HG03045 (cell line): Measurements from ENCODE around the gene BNIP5.
"Not testable (repeated sequence)": the region's sequence is repeated elsewhere in the genome, so short reads cannot be mapped to it uniquely, and the experiment has no call there.

ENCODE experiments used
- ATAC-seq: cut with Tn5 transposase; IDR thresholded peaks from one replicate; pipeline ENCODE4 v1.9.1; 2021; ENCODE audit warnings: mild to moderate bottlenecking, moderate library complexity; ENCODE audit not compliant: unreplicated experiment

The BNIP5 gene

DNA sequence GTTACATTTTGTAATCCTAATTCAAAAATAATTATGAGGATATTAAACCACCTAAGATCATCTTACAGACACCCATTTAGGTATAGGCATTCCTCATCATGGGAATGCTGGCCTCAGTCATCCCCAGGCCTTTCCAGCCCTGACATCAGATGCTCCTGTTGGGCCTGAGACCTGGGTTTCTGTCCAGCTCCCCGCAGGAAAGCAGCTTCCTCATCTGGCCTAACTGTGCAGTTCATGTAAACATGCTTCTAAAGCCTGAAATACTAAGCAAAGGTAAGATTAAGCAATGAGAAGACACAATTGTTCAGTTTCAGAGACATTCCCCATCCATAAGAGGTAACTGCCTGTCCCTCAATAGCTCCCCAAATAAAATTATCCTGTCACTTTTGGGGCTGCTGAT is 31.7 kb upstream of the BNIP5 start:
- ATAC-seq = no peak

DNA sequence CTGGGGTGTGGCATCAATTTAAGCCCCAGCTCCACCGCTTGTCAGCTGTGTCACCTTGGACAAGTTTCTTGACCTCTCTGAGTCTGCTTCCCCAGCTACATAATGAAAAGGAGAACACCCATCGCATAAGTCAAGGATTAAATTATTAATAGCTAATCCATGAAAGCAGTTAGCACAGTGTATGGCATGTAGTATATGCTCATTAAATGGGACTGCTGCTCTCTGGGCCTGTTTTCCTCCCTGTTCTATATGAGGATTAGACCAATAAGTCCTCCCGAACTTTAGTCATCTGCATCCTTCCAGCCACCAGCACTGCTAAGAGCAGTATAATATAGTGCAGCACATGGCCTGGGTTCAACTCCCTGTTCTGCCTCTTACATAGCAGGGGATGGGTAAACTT is 31.1 kb upstream of the BNIP5 start:
- no peak for ATAC-seq

DNA sequence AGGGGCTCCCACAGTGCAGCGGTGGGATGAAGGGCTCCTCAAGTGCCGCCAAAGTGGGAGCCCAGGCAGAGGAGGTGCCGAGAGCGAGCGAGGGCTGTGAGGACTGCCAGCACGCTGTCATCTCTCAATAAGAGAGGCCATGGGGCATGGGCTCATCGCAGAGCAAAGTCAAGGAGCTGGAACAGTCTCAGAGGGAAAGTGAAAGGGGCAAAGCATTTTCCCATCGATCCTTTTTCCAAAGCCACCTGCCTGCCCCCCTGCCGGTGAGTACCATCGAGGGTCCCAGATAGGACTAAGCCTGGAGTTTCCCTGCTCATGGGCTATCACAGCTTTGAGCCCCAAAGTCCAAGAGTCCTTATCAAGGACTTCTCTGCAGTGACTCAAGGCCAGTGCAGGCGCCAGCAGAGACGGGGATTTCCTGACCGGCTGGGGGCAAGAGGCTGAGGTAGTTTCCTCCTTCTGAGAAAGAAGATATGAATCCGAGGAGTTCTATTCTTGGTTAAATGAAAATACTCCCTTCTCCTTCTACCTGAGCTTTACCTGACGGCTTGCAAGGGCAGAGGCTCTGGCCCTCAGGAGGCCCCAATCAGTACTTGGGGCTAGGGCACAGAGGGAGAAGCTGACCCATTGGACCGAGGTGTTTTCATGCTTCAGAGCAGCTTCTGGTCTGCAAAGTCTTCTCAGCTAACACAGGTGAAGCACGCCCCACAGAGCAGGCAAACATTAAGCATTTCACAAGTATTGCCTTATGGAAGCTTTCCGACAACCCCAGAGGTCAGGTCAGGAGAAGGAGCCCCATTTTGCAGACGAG is 28.2 kb upstream of the BNIP5 start:
- no peak for ATAC-seq

DNA sequence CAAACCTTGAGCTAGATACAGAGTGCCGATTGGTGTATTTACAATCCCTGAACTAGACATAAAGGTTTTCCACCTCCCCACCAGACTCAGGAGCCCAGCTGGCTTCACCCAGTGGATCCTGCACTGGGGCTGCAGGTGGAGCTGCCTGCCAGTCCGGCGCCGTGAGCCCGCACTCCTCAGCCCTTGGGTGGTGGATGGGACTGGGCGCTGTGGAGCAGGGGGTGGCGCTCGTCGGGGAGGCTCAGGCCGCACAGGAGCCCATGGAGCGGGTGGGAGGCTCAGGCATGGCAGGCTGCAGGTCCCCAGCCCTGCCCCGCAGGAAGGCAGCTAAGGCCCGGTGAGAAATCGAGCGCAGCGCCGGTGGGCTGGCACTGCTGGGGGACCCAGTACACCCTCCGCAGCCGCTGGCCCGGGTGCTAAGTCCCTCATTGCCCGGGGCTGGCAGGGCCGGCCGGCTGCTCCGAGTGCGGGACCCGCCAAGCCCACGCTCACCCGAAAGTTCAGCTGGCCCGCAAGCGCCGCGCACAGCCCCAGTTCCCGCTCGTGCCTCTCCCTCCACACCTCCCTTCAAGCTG is 27.5 kb upstream of the BNIP5 start:
- not testable (repeated sequence) for ATAC-seq

DNA sequence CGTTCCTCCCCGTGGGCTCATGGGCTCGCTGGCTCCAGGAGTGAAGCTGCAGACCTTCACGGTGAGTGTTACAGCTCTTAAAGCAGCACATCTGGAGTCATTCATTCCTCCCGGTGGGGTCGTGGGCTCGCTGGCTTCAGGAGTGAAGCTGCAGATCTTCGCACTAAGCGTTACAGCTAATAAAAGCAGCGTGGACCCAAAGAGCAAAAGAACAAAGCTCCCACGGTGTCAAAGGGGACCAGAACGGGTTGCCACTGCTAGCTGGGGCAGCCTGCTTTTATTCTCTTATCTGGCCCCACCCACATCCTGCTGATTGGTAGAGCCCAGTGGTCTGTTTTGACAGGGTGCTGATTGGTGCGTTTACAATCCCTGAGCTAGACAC is 26.7 kb upstream of the BNIP5 start:
- not testable (repeated sequence) for ATAC-seq

DNA sequence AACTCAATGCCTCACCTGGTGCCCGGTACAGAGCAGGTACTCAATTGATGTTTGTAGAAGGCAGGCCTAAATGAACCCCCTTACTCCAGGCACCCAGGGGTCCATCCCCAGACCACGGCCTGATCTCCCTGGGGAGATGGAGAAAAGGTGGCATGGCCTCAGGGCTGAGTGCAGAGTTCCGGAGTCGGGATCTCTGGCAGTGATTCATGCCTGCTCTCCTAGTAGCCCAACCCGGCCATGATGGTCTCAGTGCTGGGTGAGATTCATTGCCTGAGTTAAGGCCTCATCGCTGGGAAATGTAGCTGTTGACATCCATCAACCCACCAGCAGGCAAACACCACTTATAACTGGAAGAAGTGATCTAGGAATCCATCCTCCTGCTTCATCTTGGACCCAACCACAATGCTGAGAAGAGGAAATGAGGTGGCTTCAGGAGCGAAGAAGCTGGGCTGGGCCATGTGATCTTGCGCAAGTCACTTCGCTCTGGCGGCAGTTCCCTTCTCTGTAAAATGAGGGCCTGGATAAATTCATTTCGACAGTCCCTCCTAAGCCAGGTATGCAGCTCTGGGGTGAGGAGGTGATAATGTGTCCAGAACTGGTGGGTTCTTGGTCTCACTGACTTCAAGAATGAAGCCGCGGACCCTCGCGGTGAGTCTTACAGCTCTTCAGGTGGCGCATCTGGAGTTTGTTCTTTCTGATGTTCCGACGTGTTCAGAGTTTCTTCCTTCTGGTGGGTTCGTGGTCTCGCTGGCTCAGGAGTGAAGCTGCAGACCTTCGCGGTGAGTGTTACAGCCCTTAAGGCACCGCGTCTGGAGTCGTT is 26.1 kb upstream of the BNIP5 start:
- ATAC-seq = no peak

DNA sequence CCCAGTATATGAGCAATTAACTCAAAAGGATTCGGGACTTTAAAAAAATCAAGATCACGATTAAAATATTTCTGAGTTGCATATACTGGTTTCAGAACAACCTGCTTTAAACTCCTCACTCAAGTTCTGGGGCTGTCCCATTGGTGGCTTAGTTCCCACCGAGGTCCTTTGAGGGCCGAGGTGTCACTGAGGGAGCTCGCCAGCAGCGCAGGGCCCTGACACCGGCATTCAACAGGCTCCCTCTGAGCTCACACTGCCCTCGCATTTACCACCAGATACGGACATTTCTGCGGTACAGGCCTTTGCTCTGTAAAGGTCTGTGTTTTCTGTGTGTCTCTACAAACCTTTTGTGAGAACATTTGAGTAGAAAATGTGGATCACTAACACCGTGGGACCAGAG is 24.4 kb upstream of the BNIP5 start:
- ATAC-seq = no peak

DNA sequence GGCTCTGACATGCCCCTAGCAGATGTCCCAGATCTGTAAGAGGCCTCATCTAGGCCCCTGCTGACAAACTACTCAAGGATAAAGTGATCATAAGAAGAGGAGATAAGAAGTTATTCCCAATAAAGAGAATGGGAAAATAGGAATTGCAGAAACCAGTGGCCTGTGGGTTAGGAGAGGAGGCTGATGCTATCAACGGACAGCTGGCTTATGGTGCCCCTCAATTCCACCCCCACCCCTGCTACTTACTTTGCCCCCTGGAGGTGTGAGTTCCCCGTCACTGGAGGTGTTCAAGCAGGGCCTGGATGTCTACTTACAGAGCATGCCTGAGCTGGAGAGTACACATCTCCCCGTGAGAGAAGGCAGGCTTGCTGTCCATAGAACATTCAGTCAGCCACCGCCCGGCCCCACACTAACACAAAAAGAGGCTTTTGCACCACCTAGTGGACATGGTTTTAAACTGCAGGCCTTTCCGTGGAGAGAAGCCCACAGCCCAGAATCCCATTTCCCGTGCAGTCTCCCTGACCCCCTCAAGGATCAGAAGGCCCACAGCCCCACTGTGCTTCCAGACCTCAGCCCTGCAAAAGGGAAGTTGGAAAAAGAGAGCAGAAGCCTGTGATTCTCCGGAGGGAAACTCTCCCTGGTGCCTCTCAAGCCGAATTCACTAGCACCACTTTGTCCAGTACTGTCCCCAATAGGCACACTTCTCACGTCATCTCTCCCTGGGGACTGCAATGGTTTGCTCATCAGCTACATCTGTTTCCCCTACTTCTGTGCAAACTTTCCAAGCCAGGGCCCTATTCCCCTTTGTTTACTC is 23.8 kb upstream of the BNIP5 start:
- ATAC-seq = no peak

DNA sequence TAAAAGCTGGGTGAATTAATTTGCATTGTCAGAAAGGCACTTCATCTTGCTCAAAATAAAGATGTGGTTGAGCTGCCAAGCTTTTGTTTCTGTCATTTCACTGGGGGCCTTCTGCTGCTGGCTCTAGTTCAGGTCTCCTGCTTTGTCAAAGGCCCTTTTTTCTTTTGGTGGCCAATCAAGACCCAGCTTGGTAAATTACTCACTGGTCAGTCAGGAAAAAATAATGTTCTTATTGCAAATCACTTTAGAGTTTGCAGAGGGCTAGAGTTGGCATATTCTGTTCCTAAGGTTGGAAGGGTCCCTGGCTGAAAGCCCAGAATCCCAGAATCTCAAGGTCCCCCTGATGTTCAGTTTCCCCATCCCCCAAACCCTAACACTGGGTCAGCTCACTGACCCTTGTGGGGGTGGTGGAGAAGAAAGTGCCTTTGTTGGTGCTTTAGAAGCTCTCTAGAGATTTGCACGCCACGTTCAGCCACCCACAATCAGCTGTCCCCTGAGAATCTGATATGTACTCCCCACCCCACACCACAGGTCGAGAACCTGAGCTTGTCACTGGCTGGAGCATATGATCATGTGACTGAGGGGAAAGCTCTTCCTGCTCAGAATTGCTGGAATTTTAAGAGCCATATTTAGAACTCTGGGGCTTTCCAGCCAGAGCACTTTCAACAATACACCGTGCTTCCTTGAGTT is 21.7 kb upstream of the BNIP5 start:
- ATAC-seq = no peak

DNA sequence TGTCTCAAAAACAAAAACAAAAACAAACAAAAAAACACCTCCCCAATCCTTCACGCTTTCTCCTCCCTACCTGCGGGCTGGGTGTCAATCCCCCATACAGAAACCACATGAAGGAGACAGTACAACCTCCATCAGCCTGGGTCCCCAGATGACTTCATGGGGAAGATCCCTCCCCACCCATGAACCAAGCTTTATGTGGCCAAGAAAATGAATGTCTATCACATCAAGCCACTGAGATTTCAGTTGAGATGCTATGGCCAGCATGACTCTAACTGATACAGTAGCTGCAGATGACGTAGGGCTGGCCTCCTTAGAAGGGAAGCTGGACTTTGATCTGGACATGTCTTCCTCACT is 21.2 kb upstream of the BNIP5 start:
- no peak for ATAC-seq

DNA sequence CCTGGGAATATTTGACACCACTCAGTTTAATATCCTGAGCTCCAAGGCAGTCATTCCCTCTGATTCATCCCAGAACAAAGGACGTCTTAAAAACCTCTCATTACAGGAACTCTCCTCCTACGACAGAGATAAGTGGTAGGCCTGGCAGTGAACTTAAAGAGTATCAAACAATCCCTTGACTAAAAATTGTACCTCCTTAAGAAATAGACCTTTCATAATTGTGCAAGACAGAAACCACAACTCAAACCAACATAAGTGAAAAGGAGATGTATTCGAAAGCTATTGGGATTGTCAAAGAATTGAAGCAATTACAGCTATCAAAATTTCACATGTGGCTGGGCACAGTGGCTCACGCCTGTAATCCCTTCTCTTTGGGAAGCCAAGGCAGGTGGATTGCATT is 19.1 kb upstream of the BNIP5 start:
- no peak for ATAC-seq

DNA sequence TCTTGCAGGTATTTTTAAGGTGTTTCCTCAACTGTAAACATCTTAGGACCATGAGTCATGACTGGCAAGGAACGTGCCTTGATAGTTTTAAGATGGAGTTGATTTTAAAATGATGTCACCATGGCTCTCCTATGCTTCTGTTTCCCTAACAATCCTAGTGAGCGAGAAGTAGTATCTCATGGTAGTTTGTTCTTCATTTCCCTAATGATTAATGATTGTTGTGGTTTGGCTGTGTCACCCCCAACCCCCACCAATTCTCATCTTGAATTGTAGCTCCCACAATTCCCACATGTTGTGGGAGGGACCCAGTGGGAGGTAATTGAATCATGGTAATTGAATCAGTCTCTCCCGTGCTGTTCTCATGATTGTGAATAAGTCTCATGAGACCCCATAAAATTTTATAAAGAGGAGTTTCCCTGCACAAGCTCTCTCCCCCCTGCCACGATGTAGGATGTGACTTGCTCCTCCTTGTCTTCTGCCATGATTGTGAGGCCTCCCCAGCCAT is 16.8 kb upstream of the BNIP5 start:
- ATAC-seq = no peak

DNA sequence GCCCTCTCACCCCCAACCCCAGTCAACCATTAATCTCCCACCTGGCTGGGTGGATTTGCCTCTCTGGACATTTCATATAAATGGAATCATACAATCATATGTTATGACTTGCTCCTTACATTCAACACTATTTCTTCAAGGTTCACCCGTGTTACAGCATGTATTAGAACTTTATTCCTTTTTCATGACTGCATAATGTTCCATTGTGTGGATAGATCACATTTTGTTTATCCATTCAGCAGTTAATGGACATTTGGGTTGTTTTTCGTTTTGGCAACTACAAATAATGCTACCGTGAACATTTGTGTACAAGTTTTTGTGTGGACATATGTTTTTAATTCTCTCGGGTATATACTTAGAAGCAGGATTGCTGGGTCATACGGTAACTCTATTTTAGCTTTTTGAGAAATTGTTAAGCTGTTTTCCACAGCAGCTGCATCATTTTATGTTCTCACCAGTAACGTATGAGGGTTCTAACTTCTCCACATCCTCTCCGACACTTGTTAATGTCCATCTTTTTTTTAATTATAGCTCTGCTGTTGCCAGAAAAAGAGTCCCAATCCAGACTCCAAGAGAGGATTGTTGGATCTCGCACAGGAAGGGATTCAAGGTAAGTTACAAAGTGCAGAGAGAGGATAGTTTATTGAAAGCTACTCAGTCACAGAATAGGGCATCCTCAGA is 15.9 kb upstream of the BNIP5 start:
- ATAC-seq = no peak

DNA sequence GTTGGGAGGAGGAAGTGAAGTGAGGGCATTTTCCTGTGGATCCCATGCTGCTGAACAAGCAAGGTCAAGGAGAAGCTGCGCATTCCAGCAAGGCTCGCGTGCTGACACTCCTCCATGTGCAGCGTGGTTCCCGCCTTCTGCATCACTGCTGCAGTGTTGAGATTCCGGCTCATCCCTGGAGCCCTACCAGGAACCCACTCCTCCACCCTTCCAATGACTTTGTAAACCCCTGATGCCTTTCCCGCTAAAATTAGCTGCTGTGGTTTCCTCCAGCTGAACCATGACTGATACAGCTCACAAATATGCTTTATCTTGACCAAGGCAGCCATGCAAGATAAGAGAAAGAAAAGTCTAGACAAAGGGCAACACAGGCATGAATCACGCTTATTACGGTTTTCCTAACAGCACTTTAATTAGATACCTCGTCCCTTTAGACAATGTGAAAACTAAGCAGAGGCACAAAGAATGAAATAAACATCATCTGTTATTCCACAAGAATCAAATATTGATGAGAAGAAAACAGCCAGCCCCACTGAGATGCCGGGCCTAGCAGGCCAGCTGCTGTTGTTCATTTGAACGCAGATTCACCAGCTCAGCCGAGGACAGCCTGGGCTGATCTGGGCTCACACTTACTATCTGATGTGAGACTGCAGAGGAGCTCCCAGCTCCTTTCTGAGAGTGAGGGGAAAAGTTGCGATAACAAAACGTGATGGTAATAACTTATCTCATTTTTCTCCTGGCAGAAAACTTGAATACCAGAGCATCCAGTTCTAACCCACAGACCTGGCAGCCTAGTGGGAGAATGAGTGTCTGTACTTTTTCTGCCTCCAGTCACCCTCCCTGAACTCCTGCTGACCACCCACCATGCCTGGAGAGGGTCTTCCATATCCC is 14.2 kb upstream of the BNIP5 start:
- no peak for ATAC-seq

DNA sequence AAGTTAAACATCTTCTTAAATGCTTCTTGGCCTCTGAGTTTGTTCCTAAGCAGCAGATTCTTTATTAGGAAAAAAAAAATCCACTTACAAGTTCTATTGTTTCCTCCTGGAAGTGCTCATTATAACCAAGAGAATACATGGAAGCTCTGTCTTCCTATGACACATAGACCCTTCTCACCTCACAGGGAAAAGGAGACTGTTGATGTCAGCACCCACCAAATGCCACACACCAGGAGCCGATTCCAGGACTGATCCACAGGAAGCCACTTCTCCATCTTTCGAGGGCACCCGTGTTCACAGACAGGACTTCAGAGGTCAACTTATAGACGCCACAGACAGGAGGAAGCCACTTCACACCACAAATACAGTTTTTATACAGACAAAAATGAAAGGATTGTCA is 13.4 kb upstream of the BNIP5 start:
- ATAC-seq = no peak

DNA sequence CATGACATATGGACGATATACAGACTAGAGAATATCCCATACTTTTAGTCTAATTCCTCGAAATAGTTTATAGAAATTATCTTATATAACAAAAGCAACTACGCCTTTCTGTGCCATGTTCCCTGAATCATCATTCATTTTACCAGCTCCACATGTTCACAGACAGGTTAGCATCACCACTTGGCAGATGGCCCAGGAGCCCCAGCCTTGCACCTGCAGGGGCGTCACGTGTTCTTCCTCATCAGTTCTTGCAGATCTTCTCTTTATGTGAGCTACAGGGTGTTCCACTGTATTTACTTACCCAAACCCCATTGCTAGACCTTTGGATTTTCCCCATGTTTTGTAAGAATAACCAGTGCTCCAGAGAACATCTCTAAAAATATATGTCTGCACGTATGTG is 12.6 kb upstream of the BNIP5 start:
- ATAC-seq = no peak

DNA sequence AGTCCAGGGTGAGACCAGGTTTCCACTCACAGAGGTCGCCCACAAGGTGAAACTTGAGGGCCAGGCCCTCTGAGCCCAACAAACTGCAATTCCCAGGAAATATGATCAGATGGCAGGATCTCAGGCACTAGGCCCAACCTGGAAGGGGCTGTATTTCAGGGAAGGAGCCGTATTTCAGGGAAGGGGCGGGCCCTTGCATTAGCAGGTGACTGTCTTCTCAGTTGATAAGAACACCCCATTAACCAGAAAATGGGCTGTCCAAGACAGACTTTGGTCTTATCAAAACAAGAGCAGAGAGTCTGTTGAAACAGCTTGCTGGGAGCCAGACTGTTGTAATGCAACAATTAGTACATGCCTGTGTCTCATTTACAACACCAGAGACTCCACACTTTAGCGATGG is 10.9 kb upstream of the BNIP5 start:
- no peak for ATAC-seq

DNA sequence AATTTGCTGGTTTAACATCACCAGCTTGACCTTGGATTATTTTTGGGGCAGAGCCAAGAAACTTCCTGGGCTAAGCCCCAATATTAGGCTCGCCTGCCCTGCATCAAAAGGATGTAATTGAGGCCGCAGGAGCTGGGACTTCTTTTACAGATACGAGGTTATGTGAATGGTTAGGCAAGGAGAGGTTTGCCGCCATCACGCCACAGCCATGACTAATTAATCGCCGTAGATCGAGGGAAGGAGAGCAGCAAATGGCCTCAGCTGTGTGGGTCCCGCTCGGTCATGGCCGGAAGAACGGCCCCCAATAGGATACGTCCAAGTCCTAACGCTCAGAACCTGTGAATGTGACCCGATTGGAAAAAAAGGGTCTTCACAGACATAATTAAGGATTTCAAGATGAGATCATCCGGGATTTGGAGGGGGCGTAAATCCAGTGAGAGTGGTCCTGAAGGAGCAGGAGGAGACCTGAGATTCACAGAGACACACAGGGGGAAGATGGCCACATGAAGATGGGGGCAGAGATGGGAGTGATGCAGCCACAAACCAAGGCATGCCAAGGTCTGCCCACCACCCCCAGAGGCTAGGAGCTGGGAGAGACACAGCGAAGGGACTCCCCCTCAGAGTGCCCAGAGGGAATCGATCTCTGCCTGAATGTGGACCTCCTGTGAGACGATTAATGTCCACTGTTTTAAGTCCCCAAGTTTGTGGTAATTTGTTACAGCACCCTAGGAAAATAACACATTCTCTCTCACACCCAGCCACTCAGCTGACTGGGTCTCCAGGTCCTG is 10.0 kb upstream of the BNIP5 start:
- ATAC-seq = no peak
